HPDE6-E6E7 (cell line): Measurements from ENCODE around the gene KPNB1.

ENCODE experiments used
- DNase-seq: peaks from one replicate; pipeline ENCODE4 v3.0.0; 2011; ENCODE audit warnings: missing footprints; ENCODE audit errors: extremely low spot score

The KPNB1 gene

GRCh38 chr17:47636273-47637030, 13.3 kb upstream of the KPNB1 start:
- DNase-seq = no peak

DNA sequence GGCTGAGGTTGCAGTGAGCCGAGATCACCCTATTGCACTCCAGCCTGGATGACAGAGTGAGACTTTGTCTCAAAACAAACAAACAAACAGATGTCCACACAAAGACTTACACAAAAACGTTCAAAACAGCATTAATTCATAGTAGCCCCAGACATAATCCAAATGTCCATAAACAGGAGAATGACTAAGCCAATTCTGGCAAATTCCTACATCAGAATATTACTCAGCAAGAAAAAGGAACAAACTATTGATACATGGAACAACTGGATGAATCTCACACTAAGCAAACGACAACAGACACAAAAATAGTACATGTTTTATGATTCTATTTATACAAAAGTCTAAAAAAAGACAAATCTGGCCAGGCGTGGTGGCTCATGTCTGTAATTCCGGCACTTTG, 10.8 kb upstream of the KPNB1 start:
- DNase-seq = no peak

DNA sequence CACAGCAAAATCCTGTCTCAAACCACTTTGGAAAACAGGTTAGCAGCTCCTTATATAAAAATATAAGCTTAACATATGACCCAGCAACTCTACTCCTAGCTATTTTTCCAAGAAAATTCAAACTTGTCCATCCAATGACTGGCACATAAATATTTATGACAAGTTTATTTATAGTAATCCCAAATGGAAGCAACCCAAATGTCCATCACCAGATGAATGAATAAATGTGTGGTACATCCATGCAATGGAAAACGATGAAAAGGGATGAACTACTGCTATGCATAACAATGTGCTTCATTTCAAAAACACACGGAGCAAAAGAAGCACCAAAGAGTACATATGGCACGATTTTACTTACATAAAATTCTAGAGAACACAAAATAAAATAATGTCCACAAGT, 9.6 kb upstream of the KPNB1 start:
- no peak for DNase-seq

DNA sequence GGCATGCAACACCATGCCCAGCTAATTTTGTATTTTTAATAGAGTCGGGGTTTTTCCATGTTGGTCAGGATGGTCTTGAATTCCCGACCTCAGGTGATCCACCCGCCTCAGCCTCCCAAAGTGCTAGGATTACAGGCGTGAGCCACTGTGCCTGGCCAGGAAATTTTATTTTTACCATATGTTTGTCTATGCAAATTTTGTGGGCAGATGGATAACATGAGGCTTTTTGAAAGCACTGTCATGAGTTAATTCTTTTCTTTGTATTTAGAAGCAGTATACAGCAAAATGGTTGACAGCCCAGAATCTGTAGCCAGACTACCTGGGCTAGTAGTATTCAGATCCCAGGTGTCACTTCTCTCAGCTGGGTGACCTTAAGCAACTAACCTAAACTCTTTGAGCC, 8.5 kb upstream of the KPNB1 start:
- no peak for DNase-seq

DNA sequence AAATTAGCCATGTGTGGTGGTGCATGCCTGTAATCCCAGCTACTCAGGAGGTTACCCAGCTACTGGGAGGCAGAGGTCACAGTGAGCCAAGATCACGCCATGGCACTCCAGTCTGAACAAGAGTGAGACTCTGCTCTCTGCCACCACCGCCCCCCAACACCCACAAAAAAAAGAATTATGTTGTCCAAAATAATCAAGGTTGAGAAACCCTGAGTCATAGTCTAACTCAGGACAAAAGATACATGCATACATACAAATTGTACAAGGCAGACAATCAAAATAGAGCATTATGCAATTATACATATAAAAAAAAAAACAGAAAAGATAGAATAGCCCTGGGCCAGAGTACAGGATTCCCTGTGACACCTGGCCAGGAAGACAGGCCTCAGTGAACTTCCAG, 6.6 kb upstream of the KPNB1 start:
- no peak for DNase-seq

DNA sequence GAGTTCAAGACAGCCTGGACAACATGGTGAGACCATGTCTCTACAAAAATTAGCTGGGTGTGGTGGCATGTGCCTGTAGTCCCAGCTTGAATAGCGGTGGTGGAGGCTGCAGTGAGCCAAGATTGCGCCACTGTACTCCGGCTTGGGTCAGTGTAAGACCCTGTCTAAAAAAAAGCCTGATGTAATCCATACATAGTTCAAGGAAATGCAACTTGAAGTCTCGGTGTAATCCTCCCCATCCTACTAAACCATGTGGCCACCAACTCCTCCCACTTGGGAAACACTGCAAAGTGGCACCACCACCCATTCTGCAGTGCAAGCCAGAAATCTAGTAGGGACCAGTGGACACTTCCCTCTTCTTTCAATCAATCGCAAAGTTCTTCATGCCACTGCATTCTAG, 5.4 kb upstream of the KPNB1 start:
- DNase-seq = no peak

GRCh38 chr17:47649972-47650524, 329 bp downstream of the KPNB1 start:
- peak; percentile 41 for DNase-seq

DNA sequence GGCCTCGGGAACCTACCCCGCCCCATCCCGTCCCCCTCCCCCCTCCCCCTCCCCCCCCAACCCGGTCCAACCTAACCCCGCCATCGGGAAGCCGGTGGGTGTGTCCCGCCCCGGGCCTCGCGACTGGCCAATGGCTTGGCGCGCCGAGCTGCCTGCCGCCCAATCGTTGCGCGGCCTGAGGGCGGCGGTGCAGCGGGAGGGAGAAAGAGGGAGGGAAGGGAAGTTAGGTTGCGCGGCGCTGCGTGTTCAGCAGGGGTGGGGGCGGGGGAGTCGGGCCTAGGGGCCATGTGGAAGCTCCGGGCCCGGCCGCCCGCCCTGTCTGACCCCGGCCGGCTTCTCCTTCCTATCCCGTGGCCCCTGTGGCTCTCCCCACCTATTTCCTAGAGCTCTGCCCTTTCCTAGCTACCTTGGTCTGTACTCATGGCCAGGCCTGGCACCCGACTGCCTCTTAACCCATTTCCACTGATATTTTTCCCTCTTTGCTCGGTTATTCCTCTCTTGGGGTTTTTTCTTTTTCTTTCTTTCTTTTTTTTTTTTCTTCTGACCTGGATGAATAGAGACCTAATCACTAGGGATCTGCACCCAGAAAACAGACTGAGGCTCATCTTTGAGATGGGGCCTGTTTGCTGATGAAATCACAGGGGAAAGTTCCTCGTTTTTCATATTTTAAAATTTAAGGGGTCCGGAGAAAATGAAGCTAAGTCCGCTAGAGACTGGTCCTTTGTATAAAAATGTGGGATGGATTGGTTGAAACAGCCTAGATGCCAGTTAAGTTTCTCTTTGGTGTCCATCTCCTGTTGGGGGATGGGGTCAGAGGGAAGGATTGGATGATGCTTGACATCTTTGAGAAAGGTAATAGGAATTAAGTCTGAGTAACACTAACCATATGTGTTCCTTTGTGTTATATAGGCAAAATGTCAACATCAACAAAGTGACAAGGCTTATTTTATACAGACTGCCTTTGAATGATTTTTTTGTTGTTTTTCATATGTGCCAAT, 1.1 kb downstream of the KPNB1 start:
- peak; percentile 94 for DNase-seq

DNA sequence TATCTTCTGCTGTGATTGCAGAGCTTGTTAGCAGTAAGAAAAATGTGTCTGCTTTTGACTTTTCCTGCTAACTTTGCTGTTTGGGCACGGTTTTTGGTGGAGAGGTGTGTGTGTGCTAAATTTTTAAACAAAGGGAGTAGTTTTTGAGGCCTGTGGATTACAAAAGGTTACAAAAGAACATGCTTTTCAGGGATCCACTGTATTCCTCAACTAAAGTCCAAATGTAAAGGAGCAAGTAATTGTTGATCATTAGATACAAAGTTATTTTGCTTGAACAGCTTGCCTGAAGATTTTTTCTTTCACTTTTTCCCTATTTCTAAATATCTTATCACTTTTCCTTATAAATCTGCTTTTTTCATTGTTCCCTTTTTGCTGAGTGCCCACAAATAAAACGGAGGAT, 2.0 kb downstream of the KPNB1 start:
- no peak for DNase-seq

DNA sequence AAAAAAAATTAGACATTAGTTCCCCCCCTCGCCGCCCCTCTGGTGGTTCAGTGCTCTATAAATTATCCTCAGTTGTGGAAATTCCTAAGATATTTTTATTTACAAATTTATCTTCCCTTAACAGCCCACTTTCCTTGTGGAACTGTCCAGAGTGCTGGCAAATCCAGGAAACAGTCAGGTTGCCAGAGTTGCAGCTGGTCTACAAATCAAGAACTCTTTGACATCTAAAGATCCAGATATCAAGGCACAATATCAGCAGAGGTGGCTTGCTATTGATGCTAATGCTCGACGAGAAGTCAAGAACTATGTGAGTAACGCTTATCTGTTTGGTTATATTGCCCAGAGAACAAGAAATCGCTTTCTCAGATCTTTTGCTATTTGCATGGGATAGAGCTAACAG, 2.9 kb downstream of the KPNB1 start:
- no peak for DNase-seq

GRCh38 chr17:47653442-47653841, 3.7 kb downstream of the KPNB1 start:
- DNase-seq = no peak

GRCh38 chr17:47654991-47655390, 5.3 kb downstream of the KPNB1 start:
- no peak for DNase-seq

GRCh38 chr17:47660064-47660492, 10.4 kb downstream of the KPNB1 start:
- DNase-seq = no peak

GRCh38 chr17:47663912-47664623, 14.3 kb downstream of the KPNB1 start:
- no peak for DNase-seq

- no peak for DNase-seq
These were observed 14.9 kb downstream of the KPNB1 start for GRCh38 chr17:47664624-47664941.

- no peak for DNase-seq
These were observed 15.9 kb downstream of the KPNB1 start for GRCh38 chr17:47665655-47666054.

- DNase-seq = no peak
These were observed 19.4 kb downstream of the KPNB1 start for GRCh38 chr17:47669081-47669480.

DNA sequence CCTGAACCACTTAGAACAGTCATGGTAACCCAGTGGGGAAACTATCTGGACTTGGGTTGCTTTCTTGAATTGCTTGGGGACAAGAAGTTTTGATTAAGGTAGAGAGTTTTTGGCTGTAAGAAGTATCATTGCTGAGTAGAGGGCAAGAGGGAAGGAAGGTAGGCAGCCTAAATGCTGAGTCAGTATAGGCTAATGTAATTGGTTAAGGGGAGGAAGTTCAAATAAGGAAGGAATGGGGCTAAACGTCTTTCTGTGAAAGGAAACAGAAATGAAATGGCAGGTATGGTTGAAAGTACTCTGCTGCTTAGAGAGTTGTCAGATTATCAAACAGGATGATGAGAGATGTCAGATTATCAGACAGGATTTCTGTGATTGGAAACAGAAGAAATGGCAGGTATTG, 20.3 kb downstream of the KPNB1 start:
- DNase-seq = no peak

GRCh38 chr17:47674499-47674898, 24.8 kb downstream of the KPNB1 start:
- DNase-seq = no peak

DNA sequence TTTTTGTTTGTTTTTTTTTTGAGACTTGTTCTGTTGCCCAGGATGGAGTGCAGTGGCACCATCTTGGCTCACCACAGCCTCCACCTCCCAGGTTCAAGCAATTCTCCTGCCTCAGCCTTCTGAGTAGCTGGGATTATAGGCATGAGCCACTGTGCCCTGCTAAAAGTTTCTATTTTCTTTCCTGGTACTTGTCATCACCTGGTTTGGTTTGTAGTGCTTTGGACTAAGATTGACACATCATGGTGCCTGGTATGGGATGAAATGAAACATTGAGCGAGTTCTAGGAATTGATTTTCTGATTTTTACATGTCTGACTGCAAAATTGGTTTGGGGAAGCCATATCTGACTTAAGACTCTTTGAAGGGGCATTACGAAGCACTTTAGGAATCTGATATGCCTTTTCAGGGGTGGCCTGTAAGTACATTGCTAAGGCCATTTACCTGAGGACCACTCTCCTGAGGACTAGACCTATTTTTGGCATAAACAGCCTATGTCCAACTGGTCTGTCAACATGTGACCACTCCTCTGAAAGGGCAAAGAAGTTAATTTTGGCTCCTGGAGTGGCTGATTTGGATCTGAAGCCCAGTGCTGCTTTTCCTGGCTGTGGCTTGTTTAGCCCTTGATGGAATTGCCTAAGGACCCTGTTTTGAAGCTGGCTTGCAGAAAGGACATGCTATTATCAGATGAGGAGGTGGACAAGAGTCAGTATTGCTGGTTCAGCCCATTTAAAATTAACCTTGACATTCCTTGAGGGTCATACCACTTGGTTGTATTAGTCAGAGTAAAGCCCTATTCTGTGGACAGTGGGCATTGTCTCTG, 25.9 kb downstream of the KPNB1 start:
- no peak for DNase-seq

GRCh38 chr17:47676199-47676472, 26.4 kb downstream of the KPNB1 start:
- DNase-seq = no peak
